Gastroesophageal sphincter (tissue), 3 donors: ENCODE data around the gene LSP1.

Experiments
- CTCF ChIP-seq, 4 experiments: fragments of 200-600 bp in 2 of 4; fragments of 450-650 bp in 2 of 4; sonication (generic) in 1 of 4; IDR thresholded peaks; one replicate each; pipeline ENCODE4 v1.5.1; 2017 to 2019; ENCODE audit warnings: antibody characterized with exemption in 4 of 4, mild to moderate bottlenecking in 2 of 4, moderate library complexity in 2 of 4
- POLR2A ChIP-seq, 2 donors: fragments of 450-650 bp; IDR thresholded peaks; one replicate each; pipeline ENCODE4 v1.6.1; 2017; ENCODE audit warnings: antibody characterized with exemption in 2 of 2, mild to moderate bottlenecking in 2 of 2, moderate library complexity in 1 of 2
- POLR2AphosphoS5 ChIP-seq: sonication (generic); formaldehyde crosslinking; IDR thresholded peaks from one replicate; pipeline ENCODE4 v1.6.1; 2017; ENCODE audit warnings: antibody characterized with exemption

GRCh38 chr11:1928891-1929541, 76.1 kb downstream of the LSP1 start:
- TF ChIP-seq CTCF (IDR thresholded peaks at IDR 0.05) (no peak), POLR2A (IDR thresholded peaks at IDR 0.05) (no peak), POLR2AphosphoS5 (no peak)
